Activated CD4-positive, alpha-beta T cell treated with anti-CD3 and anti-CD28 coated beads, Interleukin-2, amount 10 ng/mL, durations not matched to agents 7 days and 5 days (primary cell): ENCODE data around the gene CYP24A1. TPM values are rescaled to one million over a fixed set of nuclear protein-coding genes. Genes with fewer than 3 reads are reported as not detected.

Source experiments
- CTCF ChIA-PET: fragments of 350-600 bp; sonication (Branson Sonifier 250); formaldehyde crosslinking; loops from one replicate; lab custom pipeline; 2021; ENCODE audit warnings: antibody characterized with exemption; lab: Charles Lee
- POLR2A ChIA-PET: fragments of 350-600 bp; sonication (Branson Sonifier 250); formaldehyde crosslinking; loops from one replicate; lab custom pipeline; 2021; ENCODE audit warnings: antibody characterized with exemption; lab: Charles Lee
- DNase-seq: peaks from one replicate; pipeline ENCODE4 v3.0.0-alpha.2; 2020
- H3K27ac Mint-ChIP-seq: one replicate; pipeline ENCODE4 v1.8.0; 2021; ENCODE audit warnings: mild to moderate bottlenecking, moderate library complexity, mixed read lengths
- H3K27me3 Mint-ChIP-seq: one replicate; pipeline ENCODE4 v1.8.0; 2021; ENCODE audit warnings: mixed read lengths
- H3K36me3 Mint-ChIP-seq: one replicate; pipeline ENCODE4 v1.8.0; 2021; ENCODE audit warnings: low read depth, mixed read lengths
- H3K4me1 Mint-ChIP-seq: one replicate; pipeline ENCODE4 v1.8.0; 2021; ENCODE audit warnings: mixed read lengths
- H3K4me3 Mint-ChIP-seq: one replicate; pipeline ENCODE4 v1.8.0; 2021; ENCODE audit warnings: mild to moderate bottlenecking, moderate library complexity, mixed read lengths
- H3K9me3 Mint-ChIP-seq: one replicate; pipeline ENCODE4 v1.8.0; 2021; ENCODE audit warnings: mixed read lengths
- total RNA-seq, 2 experiments: library from RNA; stranded (reverse); gene quantifications; one replicate each; pipeline ENCODE4 v1.2.3, GENCODE V29; 2021

CYP24A1 gene
- total RNA-seq, 2 experiments from 2014 or later, result not detected

DNA sequence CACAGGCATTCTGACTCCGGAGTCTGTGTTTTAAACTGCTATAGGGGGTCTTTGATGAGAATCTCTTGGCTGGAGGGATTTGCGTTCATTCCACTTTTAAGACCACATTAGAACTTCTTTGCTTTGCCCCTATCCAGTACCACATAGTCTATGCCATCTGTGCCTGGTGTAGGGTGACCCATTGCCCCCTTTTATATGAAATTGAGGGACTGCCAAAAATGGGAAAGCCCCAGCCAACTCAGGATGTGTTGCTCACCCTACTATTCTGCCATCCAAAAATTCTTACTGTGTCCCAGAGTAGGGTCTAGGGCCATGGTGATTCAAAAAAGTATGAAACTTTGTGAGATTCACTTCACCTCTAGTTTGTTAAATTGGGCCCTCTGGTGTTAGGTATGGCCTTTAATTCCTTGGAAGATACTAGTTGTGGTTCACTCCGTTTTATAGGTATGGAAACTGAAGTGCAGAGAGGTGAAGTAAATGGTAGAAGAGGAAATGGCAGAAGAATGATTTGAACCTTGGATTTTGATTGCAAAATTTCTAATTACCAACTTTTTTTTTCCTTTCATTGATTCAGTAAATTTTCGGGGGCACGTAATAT lies 35.5 kb upstream of the CYP24A1 start:
- POLR2A ChIA-PET, result no interaction called here
- no peak for DNase-seq
- H3K27ac Mint-ChIP-seq, result no peak overlapping the region
- peak overlapping the region; percentile 82 for H3K4me3 Mint-ChIP-seq
- CTCF ChIA-PET, result interaction anchor here (0.6 to 1.7 kb wide), 2 partner anchors 9 to 525 kb away, joined by 3 to 8 read pairs; no protein-coding TSS in a partner anchor
- peaks cover 9% of the 10 kb centered on the region for H3K36me3 Mint-ChIP-seq
- no peaks in the 10 kb centered on the region for H3K9me3 Mint-ChIP-seq
- no peaks in the 10 kb centered on the region for H3K27me3 Mint-ChIP-seq
- H3K4me1 Mint-ChIP-seq, result peaks cover 22% of the 10 kb centered on the region

DNA sequence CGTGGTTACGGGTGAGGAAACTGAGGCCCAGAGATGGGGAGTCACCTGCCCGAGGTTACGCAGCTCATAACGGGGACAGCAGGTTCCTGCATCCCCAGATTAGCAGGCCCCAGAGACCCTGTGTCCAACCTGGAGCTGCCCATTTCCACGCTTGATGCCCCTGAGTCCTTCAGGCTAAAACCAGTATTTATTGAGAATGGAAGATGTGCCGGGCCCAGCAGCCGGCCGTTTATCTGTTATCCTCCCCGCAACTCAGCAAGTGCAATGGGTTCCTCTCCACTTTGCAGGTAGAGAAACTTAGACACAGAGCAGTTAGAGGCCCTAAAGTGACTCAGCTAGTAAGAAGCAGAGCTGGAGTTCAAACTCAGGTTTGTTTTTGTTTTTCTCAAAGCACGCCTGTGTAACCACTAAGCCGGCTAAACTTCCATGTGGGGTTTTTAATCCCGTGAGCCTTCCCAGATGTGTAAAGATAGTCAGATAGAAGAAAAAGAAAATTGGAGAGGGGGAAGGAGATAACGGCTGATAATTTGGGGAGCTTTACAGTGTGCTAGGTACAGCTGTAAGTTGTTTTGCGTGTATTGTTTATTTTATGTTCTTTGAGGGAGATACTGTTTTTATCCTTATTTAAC lies 34.9 kb upstream of the CYP24A1 start:
- ChIA-PET POLR2A (no interaction called here), CTCF (interaction anchor here (0.6 to 1.7 kb wide), 14 partner anchors 8 to 524 kb away, joined by 3 to 8 read pairs (median 3); no protein-coding TSS in a partner anchor)
- DNase-seq, result peak; percentile 9
- Mint-ChIP-seq H3K4me3 (peak overlapping the region; percentile 82), H3K27ac (peak overlapping the region; percentile 91), H3K4me1 (peaks cover 22% of the 10 kb centered on the region), H3K36me3 (peaks cover 9% of the 10 kb centered on the region), H3K27me3 (no peaks in the 10 kb centered on the region), H3K9me3 (no peaks in the 10 kb centered on the region)

DNA sequence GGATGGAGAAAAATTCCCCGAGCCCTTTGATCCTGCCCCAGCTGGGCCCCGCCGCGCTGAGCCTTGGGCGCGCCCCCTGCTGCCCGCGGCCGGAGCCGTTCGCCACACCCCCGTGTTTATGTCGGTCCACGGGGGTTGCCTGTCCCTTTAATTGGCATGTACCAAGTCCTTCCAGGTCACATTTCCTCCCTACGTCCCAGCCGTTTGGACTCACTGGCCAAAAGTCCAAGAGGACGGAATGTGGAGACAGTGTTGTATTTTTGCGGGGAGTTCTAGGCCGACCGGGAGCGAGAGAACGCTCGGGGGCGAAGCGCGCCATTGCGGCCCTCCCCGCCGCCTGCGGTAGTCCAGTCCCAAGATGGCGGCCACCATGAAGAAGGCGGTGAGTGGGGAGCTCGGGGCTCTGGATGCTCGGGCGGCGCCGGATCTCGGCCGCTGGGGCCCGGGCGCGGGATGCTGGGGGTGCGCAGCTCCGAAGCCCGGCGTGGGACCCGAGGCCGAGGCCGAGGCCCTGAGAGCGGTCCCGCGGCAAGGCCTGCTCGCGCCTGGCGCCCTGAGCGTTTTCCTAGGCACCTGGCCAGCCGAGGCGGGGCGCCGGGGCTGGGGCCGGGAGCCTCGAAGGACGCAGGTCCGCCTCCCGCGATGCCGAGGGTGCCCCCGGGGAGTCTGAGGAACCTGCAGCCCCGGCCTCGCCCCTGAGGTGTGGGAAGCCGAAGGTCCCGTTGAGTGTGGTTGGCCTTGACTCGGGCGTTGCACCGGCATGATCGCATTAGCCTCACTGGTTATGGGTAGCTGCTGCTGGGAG lies 34.2 kb upstream of the CYP24A1 start, which contains the start of gene PFDN4:
Gene PFDN4 (plus strand): TSS at position 345 of the 805 bp plus-strand sequence. CDS start 14 bp downstream, at position 359.
- Mint-ChIP-seq H3K36me3 (peaks cover 9% of the 10 kb centered on the region), H3K4me1 (peaks cover 22% of the 10 kb centered on the region), H3K27me3 (no peaks in the 10 kb centered on the region), H3K4me3 (peak within 1 kb of the TSS; percentile 94), H3K9me3 (no peaks in the 10 kb centered on the region), H3K27ac (peak within 1 kb of the TSS; percentile 100)
- POLR2A ChIA-PET, result interaction anchor here (0.7 kb wide), 1 partner anchor 658 kb away, joined by 3 read pairs; no protein-coding TSS in a partner anchor
- CTCF ChIA-PET, result interaction anchor here (0.6 to 1.7 kb wide), 15 partner anchors 8 to 441 kb away, joined by 3 to 8 read pairs (median 3); no protein-coding TSS in a partner anchor
- DNase-seq, result peak; percentile 77

DNA sequence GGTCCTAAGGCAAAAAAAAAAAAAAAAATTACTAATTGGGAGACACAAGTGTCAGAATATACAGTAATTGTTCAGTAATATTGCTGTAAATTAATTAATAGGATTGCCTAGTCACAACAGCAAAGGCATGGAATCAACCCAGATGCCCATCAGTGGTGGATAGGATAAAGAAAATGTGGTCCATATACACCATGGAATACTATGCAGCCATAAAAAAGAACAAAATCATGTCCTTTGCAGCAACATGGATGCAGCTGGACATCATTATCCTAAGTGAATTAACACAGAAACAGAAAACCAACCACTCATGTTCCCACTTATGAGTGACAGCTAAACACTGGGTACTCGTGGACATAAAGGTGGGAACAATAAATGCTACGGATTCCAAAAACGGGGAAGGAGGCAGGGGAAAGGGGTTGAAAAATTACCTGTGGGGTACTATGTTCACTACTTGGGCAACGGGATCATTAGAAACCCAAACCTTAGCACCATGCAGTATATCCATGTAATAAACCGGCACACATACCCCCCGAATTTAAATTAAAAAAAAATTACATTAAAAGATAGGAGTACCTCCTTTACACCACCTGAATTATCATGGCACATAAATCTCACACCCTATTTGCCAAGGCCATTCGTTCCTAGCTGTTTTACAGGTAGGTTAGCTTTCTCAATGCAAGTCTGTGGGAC lies 33.4 kb upstream of the CYP24A1 start:
- peak overlapping the region; percentile 94 for H3K4me3 Mint-ChIP-seq

DNA sequence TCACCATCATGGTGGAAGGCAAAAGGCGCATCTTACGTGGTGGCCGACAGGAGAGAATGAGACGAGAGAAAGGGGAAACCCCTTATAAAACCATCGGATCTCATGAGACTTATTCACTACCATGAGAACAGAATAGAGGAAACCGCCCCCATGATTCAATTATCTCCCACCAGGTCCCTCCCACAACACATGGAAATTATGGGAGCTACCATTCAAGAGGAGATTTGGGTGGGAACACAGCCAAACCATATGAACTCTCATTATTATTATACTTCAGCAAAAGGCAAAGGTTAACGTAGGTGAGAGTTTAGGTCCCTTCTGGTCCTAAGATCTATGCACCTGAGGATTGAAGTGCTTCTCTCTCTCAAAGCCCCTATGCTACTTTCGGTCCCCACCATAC lies 31.7 kb upstream of the CYP24A1 start:
- Mint-ChIP-seq H3K27me3 (no peaks in the 10 kb centered on the region), H3K4me3 (no peak overlapping the region), H3K9me3 (no peaks in the 10 kb centered on the region), H3K4me1 (peaks cover 18% of the 10 kb centered on the region), H3K27ac (no peak overlapping the region), H3K36me3 (peaks cover under 1% of the 10 kb centered on the region)
- POLR2A ChIA-PET, result no interaction called here
- DNase-seq, result no peak
- CTCF ChIA-PET, result no interaction called here

More for the DNA sequence above, 33.4 kb upstream of the CYP24A1 start:
- CTCF ChIA-PET, result interaction anchor here (0.6 to 1.6 kb wide), 10 partner anchors 12 to 165 kb away, joined by 3 to 5 read pairs (median 4); no protein-coding TSS in a partner anchor
- H3K4me1 Mint-ChIP-seq, result peaks cover 20% of the 10 kb centered on the region
- DNase-seq, result no peak
- H3K9me3 Mint-ChIP-seq, result no peaks in the 10 kb centered on the region
- H3K27ac Mint-ChIP-seq, result peak overlapping the region; percentile 100
- POLR2A ChIA-PET, result interaction anchor here (0.7 kb wide), 1 partner anchor 657 kb away, joined by 3 read pairs; no protein-coding TSS in a partner anchor
- no peaks in the 10 kb centered on the region for H3K27me3 Mint-ChIP-seq
- peaks cover 5% of the 10 kb centered on the region for H3K36me3 Mint-ChIP-seq

DNA sequence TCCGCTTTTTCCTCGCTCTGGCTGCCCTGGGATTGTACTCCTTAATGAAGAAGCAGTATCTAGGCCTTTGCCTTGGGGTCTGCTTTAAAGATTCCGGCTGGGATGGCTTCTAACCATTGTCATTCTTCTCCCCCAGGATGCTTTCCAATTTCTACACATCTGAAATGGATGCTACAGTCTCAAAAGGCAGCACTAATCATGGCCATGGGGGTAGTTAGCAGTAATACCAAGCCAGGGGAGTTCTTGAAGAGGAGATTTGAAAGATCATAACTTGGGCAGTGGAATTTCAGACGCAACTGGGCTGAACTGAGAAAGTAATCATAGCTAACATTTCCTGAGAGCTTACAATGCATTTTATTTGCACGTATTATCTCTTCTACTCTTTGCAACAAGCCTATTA lies 30.7 kb upstream of the CYP24A1 start:
- Mint-ChIP-seq H3K4me1 (peaks cover 9% of the 10 kb centered on the region), H3K9me3 (no peaks in the 10 kb centered on the region), H3K27me3 (no peaks in the 10 kb centered on the region), H3K4me3 (no peak overlapping the region), H3K36me3 (no peaks in the 10 kb centered on the region), H3K27ac (no peak overlapping the region)
- ChIA-PET POLR2A (no interaction called here), CTCF (no interaction called here)
- DNase-seq, result no peak

DNA sequence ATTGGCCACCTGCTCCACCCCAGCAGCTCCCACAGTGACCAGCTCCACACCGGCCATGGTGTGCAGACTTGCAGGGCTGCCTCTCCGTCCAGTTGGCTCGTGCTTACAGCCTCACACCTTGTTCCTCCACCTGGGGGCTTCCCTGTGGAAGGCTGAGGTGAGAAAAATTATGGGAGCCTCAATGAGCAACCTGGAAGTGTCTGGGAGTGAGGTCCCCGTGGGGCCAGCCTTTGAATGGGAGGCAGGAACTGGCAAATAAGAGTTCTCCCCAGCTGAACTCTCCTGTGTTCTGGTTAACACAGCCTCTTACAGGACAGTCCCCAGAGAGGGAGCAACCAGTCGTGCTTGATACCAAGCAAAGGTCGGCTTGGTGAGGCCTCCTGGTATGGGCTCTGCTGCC lies 30.3 kb upstream of the CYP24A1 start:
- POLR2A ChIA-PET, result no interaction called here
- CTCF ChIA-PET, result no interaction called here
- Mint-ChIP-seq H3K36me3 (no peaks in the 10 kb centered on the region), H3K4me1 (peaks cover 5% of the 10 kb centered on the region), H3K27ac (no peak overlapping the region), H3K9me3 (no peaks in the 10 kb centered on the region), H3K4me3 (no peak overlapping the region), H3K27me3 (no peaks in the 10 kb centered on the region)
- no peak for DNase-seq

DNA sequence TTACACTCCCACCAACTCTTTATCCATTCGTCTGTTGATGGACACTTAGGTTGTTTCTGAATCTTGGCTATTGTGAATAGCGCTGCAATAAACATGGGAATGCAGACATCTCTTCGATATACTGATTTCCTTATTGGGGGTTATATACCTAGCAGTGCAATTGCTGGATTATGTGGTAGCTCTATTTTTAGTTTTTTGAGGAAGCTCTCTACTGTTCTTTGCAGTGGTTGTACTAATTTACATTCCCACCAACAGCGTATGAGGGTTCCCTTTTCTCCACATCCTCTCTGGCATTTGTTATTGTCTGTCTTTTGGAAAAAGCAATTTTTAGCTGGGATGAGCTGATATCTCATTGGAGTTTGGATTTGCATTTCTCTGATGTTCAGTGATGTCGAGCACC lies 29.5 kb upstream of the CYP24A1 start:
- Mint-ChIP-seq H3K36me3 (no peaks in the 10 kb centered on the region), H3K27me3 (no peaks in the 10 kb centered on the region), H3K27ac (no peak overlapping the region)

DNA sequence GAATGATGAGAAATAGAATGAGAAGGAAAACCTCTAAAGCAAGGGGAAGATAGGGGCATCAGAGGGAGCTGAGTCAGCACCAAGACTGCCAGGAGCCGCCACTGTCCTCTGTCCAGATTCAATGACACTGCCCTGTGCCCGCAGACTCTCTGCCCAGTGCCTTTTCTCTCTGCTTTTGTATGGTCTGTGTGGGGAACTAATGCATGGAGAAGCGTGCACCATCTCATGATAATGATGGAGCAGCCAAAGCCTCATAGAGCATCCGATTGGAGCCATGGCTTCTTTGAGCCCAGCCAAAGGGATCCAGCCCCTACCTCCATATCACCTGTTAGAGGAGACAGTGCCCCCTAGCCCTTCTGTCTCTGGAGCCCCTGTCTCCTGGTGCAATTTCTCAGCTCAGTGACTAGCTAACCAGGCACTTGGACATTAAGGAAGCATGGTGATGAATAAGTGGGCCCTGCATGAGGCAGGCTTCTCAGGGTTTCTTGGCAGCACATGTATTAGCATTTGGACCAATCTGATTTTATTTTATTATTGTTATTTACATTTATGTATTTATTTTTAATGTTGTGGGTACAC lies 27.6 kb upstream of the CYP24A1 start:
- ChIA-PET CTCF (interaction anchor here (0.5 to 2.1 kb wide), 4 partner anchors 7 to 365 kb away, joined by 3 to 8 read pairs (median 4); partner anchors contain the start of gene PFDN4), POLR2A (no interaction called here)
- Mint-ChIP-seq H3K4me3 (no peak overlapping the region), H3K9me3 (no peaks in the 10 kb centered on the region), H3K27ac (no peak overlapping the region), H3K36me3 (no peaks in the 10 kb centered on the region), H3K27me3 (no peaks in the 10 kb centered on the region), H3K4me1 (no peaks in the 10 kb centered on the region)
- no peak for DNase-seq

More for the DNA sequence above, 29.5 kb upstream of the CYP24A1 start:
- H3K4me3 Mint-ChIP-seq, result no peak overlapping the region
- ChIA-PET CTCF (no interaction called here), POLR2A (no interaction called here)
- DNase-seq, result no peak
- no peaks in the 10 kb centered on the region for H3K9me3 Mint-ChIP-seq
- no peaks in the 10 kb centered on the region for H3K4me1 Mint-ChIP-seq

DNA sequence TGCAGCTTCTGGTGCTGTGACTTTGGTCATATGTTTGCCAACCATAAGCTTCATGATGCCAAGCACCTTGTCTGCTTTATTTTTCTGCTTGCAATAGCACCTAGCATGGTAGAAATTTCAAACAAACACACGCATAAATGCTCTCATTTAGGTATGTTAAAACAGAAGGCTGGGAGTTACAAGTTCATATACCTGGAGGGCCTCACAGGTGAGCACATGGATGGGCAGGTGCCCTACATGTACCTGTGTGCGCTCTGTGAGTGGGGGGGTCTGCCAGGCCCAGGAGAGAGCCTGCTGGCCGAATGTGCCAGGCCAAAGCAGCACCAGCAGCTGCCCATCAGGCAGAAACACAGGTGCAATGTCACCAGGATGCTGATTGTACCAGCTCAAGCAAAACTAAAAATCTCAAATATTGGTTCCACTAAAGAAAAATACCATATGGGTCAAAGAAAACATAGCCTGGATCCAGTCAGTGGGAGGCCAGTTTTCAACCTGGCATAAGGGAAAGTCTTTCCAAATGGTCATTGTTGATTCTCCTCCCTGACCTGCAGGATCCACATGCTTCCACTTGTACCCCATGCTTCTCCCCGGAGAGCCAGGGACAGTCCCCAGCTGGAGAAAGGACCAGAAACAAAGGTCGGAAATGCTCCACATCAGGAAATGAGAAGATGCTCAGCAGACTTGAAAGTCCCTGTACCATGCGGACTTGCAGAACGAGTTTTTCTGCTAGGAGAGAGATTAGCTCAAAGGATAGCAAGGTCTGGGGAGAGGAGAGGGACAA lies 26.9 kb upstream of the CYP24A1 start:
- ChIA-PET POLR2A (no interaction called here), CTCF (interaction anchor here (0.6 to 2.1 kb wide), 6 partner anchors 8 to 365 kb away, joined by 3 to 8 read pairs (median 5); partner anchors contain the start of gene PFDN4)
- no peak overlapping the region for H3K4me3 Mint-ChIP-seq
- peaks cover 3% of the 10 kb centered on the region for H3K27me3 Mint-ChIP-seq
- no peak for DNase-seq
- H3K9me3 Mint-ChIP-seq, result no peaks in the 10 kb centered on the region
- no peak overlapping the region for H3K27ac Mint-ChIP-seq
- no peaks in the 10 kb centered on the region for H3K36me3 Mint-ChIP-seq
- no peaks in the 10 kb centered on the region for H3K4me1 Mint-ChIP-seq

DNA sequence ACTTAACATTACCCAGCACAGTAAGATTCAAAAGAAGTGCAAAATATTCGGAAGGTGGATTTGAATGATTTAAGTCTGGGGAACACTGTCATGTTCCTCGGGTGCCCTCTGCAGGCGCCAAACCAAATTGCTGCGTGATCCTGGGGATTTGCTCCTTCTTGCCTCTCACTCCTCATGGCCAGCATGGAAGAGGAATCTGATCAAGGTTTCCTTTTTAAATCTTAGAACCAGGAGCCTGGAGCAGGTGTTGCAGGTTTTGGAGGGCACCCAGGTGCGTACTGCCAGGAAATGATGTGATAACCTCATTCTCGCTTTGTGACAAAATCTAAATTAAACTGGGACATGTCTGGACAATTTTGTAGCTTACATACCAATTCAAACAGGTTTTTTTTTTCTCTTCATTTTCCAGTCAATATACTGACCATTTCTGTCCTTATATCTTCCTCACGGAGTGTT lies 26.0 kb upstream of the CYP24A1 start:
- H3K27ac Mint-ChIP-seq, result no peak overlapping the region
- CTCF ChIA-PET, result interaction anchor here (0.9 to 2.1 kb wide), 5 partner anchors 9 to 153 kb away, joined by 3 to 8 read pairs (median 5); partner anchors contain the start of gene PFDN4
- no peak overlapping the region for H3K4me3 Mint-ChIP-seq
- H3K27me3 Mint-ChIP-seq, result peaks cover 5% of the 10 kb centered on the region
- H3K36me3 Mint-ChIP-seq, result no peaks in the 10 kb centered on the region
- DNase-seq, result peak; percentile 71
- POLR2A ChIA-PET, result no interaction called here
- no peaks in the 10 kb centered on the region for H3K9me3 Mint-ChIP-seq
- H3K4me1 Mint-ChIP-seq, result no peaks in the 10 kb centered on the region
